ENCODE results near the gene MIPEP. TPM values are rescaled to one million over a fixed set of nuclear protein-coding genes. Genes with fewer than 3 reads are reported as not detected.
A peak's percentile ranks its signal among the peaks of the same experiment; 100 is the strongest.

MIPEP gene
- total RNA-seq, 4 donors from 2014 or later = 17.1 to 27.9 (median 24.1) TPM

GRCh38 chr13:23707674-23708073 is 181.5 kb downstream of the MIPEP start:
- Histone ChIP-seq H3K36me3 (no peaks in the 10 kb centered on the region), H3K27ac (no peak overlapping the region), H3K4me3 (replicated peaks in 1 of 3) (no peak overlapping the region), H3K27me3 (no peaks in the 10 kb centered on the region), H3K4me1 (no peaks in the 10 kb centered on the region), H3K9me3 (no peaks in the 10 kb centered on the region)
- DNase-seq = no peak
- TF ChIP-seq POLR2A (IDR thresholded peaks at IDR 0.05) (no peak), CTCF (IDR thresholded peaks at IDR 0.05) (peak in 2 of 6 experiments; percentile 17 to 19)
- WGBS, 2 donors = 92 to 97% methylated on average over 3 of the region's 3 CpGs
- intact Hi-C loops (cut with DNase I) = loop anchor here (5.0 kb wide), 1 partner anchor 240 kb away; no protein-coding TSS in a partner anchor

- H3K4me3 ChIP-seq (replicated peaks in 1 of 3) = no peak overlapping the region
- intact Hi-C loops (cut with DNase I) = loop anchor here (5.0 kb wide), 1 partner anchor 238 kb away; no protein-coding TSS in a partner anchor
- WGBS, 2 donors = 82 to 93% methylated on average over 2 of the region's 2 CpGs
- TF ChIP-seq POLR2A (IDR thresholded peaks at IDR 0.05) = no peak
- no peak for TF ChIP-seq CTCF (IDR thresholded peaks at IDR 0.05)
- H3K27ac ChIP-seq = no peak overlapping the region
- peaks cover 0 to 5% of the 10 kb centered on the region in 2 donors for H3K4me1 ChIP-seq
- H3K36me3 ChIP-seq = no peaks in the 10 kb centered on the region
- DNase-seq = no peak
- no peaks in the 10 kb centered on the region for H3K9me3 ChIP-seq
- no peaks in the 10 kb centered on the region for H3K27me3 ChIP-seq
Measured at GRCh38 chr13:23705583-23705982, 183.6 kb downstream of the MIPEP start.

- TF ChIP-seq CTCF (IDR thresholded peaks at IDR 0.05) (no peak), POLR2A (IDR thresholded peaks at IDR 0.05) (no peak)
- H3K27me3 ChIP-seq = no peaks in the 10 kb centered on the region
Measured at GRCh38 chr13:23703246-23703860, 185.8 kb downstream of the MIPEP start.

GRCh38 chr13:23701636-23702035 is 187.6 kb downstream of the MIPEP start:
- intact Hi-C loops (cut with DNase I) = no loop called here
- Histone ChIP-seq H3K4me1 (peaks cover 0 to 5% of the 10 kb centered on the region in 2 donors), H3K36me3 (no peaks in the 10 kb centered on the region), H3K27ac (no peak overlapping the region), H3K27me3 (no peaks in the 10 kb centered on the region), H3K9me3 (no peaks in the 10 kb centered on the region), H3K4me3 (replicated peaks in 1 of 3) (no peak overlapping the region)
- TF ChIP-seq CTCF (IDR thresholded peaks at IDR 0.05) (no peak), POLR2A (IDR thresholded peaks at IDR 0.05) (no peak)
- WGBS, 2 donors = 72 to 92% methylated on average over 10 to 12 of the region's 12 CpGs
- peak; percentile 35 to 44 for DNase-seq

More at GRCh38 chr13:23703246-23703860, 185.8 kb downstream of the MIPEP start:
- Histone ChIP-seq H3K4me3 (replicated peaks in 1 of 3) (no peak overlapping the region), H3K27ac (no peak overlapping the region), H3K4me1 (peaks cover 0 to 5% of the 10 kb centered on the region in 2 donors), H3K9me3 (no peaks in the 10 kb centered on the region), H3K36me3 (no peaks in the 10 kb centered on the region)
- DNase-seq = no peak
- intact Hi-C loops (cut with DNase I) = no loop called here
- 77 to 81% methylated on average over 11 of the region's 11 CpGs for WGBS, 2 donors

GRCh38 chr13:23701186-23701585 is 188.0 kb downstream of the MIPEP start:
- DNase-seq = no peak
- WGBS, 2 donors = 84 to 86% methylated on average over 5 of the region's 5 CpGs
- Histone ChIP-seq H3K27ac (no peak overlapping the region), H3K4me3 (replicated peaks in 1 of 3) (no peak overlapping the region), H3K27me3 (no peaks in the 10 kb centered on the region), H3K9me3 (no peaks in the 10 kb centered on the region), H3K36me3 (no peaks in the 10 kb centered on the region), H3K4me1 (peaks cover 0 to 5% of the 10 kb centered on the region in 2 donors)
- TF ChIP-seq POLR2A (IDR thresholded peaks at IDR 0.05) (no peak), CTCF (IDR thresholded peaks at IDR 0.05) (no peak)
- intact Hi-C loops (cut with DNase I) = no loop called here

Measured in thyroid gland (tissue), 4 donors.